Measurements from ENCODE around the gene TMEM273.

DNA sequence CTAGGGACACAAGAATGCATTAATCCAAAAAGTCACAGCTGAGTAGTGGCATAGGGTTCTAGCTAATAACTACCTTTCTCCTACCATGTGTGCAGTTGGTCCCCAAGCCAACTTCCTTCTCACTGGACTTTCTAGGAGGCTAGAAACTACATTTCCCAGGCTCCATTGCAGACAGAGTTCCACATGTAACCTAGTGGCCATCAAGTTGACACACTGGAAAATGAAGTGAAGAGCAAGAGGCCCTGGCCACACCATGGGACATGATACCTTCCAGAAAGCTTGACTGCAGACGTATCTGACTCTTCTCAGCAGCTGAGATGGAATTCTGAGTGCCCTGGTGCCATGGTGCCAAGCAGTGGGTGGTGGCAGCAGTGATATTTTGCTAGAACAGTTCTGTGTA, 49.8 kb upstream of the TMEM273 start:
- TF ChIP-seq, protein P1, sequence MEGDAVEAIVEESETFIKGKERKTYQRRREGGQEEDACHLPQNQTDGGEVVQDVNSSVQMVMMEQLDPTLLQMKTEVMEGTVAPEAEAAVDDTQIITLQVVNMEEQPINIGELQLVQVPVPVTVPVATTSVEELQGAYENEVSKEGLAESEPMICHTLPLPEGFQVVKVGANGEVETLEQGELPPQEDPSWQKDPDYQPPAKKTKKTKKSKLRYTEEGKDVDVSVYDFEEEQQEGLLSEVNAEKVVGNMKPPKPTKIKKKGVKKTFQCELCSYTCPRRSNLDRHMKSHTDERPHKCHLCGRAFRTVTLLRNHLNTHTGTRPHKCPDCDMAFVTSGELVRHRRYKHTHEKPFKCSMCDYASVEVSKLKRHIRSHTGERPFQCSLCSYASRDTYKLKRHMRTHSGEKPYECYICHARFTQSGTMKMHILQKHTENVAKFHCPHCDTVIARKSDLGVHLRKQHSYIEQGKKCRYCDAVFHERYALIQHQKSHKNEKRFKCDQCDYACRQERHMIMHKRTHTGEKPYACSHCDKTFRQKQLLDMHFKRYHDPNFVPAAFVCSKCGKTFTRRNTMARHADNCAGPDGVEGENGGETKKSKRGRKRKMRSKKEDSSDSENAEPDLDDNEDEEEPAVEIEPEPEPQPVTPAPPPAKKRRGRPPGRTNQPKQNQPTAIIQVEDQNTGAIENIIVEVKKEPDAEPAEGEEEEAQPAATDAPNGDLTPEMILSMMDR (IDR thresholded peaks at IDR 0.05): no peak
- TF ChIP-seq POLR2A (IDR thresholded peaks at IDR 0.05): no peak

Data from esophagus squamous epithelium (tissue), 4 donors.